GM12892 (cell line): ENCODE measurements around the gene RBM33.

Source experiments
- POLR2A ChIP-seq: IDR thresholded peaks from 2 replicates; pipeline ENCODE4 v1.6.1; 2011; ENCODE audit warnings: low read depth, low read length, control low read depth
- POLR2AphosphoS5 ChIP-seq: IDR thresholded peaks from 2 replicates; pipeline ENCODE4 v1.6.1; 2011; ENCODE audit warnings: low read depth, low read length, control low read depth
- TAF1 ChIP-seq: IDR thresholded peaks from 2 replicates; pipeline ENCODE4 v1.6.1; 2011; ENCODE audit warnings: low read depth, mild to moderate bottlenecking, control low read depth, low read length, borderline replicate concordance

- TF ChIP-seq POLR2A (no peak), POLR2AphosphoS5 (no peak), TAF1 (no peak)
Measured at GRCh38 chr7:155680864-155681263, 36.4 kb downstream of the RBM33 start.
